ENCODE data around the gene GDA.

DNA sequence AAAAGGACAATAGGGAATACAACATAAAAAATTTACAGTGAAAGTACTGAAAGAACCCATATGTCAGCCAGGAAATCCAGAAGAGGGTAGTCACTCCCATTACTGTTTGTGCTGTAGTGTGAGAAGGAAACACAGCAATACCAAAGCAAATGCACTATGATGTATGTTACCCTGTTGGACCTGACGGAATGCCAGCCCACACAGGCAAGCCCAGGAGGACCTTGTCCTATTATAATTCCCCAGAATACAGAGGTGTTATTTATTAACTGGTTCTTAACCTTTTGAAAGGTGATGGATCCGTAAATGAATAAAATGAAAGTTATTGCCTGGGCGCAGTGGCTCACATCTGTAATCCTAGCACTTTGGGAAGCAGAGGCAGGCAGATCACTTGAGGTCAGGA lies 79.0 kb downstream of the GDA start:
- TF ChIP-seq, protein P1, sequence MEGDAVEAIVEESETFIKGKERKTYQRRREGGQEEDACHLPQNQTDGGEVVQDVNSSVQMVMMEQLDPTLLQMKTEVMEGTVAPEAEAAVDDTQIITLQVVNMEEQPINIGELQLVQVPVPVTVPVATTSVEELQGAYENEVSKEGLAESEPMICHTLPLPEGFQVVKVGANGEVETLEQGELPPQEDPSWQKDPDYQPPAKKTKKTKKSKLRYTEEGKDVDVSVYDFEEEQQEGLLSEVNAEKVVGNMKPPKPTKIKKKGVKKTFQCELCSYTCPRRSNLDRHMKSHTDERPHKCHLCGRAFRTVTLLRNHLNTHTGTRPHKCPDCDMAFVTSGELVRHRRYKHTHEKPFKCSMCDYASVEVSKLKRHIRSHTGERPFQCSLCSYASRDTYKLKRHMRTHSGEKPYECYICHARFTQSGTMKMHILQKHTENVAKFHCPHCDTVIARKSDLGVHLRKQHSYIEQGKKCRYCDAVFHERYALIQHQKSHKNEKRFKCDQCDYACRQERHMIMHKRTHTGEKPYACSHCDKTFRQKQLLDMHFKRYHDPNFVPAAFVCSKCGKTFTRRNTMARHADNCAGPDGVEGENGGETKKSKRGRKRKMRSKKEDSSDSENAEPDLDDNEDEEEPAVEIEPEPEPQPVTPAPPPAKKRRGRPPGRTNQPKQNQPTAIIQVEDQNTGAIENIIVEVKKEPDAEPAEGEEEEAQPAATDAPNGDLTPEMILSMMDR (IDR thresholded peaks at IDR 0.05; ENCODE audit: low read depth, low read length, poor library complexity, severe bottlenecking): no peak
- no peak for TF ChIP-seq EZH2phosphoT487 (IDR thresholded peaks at IDR 0.05; ENCODE audit: borderline replicate concordance, low read length)

All from DOHH2 (cell line).